BLaER1 (cell line): ENCODE results near the gene MAGI2.

Experiments used
- H3K27ac ChIP-seq: shearing (Covaris generic); formaldehyde crosslinking; 2 replicates; pipeline ENCODE4 v1.8.1; 2022
- H3K27me3 ChIP-seq: shearing (Covaris generic); formaldehyde crosslinking; 2 replicates; pipeline ENCODE4 v1.8.1; 2022
- H3K36me3 ChIP-seq: shearing (Covaris generic); formaldehyde crosslinking; 2 replicates; pipeline ENCODE4 v1.8.1; 2022
- H3K4me1 ChIP-seq: shearing (Covaris generic); formaldehyde crosslinking; 2 replicates; pipeline ENCODE4 v1.8.1; 2022
- H3K4me2 ChIP-seq: shearing (Covaris generic); formaldehyde crosslinking; 2 replicates; pipeline ENCODE4 v1.8.1; 2022
- H3K4me3 ChIP-seq: shearing (Covaris generic); formaldehyde crosslinking; 2 replicates; pipeline ENCODE4 v1.8.1; 2022
- H3K9ac ChIP-seq: shearing (Covaris generic); formaldehyde crosslinking; 2 replicates; pipeline ENCODE4 v1.8.1; 2022
- H3K9me3 ChIP-seq: shearing (Covaris generic); formaldehyde crosslinking; 2 replicates; pipeline ENCODE4 v1.8.1; 2022
- H4K20me1 ChIP-seq: shearing (Covaris generic); formaldehyde crosslinking; 2 replicates; pipeline ENCODE4 v1.8.1; 2022
- Cebpa-rat ChIP-seq: shearing (Covaris generic); IDR thresholded peaks from 2 replicates; pipeline ENCODE4 v1.8.1; 2022

MAGI2 gene

GRCh38 chr7:79212334-79212733 is 241.1 kb downstream of the MAGI2 start:
- Histone ChIP-seq H3K27me3 (no peaks in the 10 kb centered on the region), H3K9ac (no peak overlapping the region), H4K20me1 (no peaks in the 10 kb centered on the region), H3K4me1 (no peaks in the 10 kb centered on the region), H3K27ac (no peak overlapping the region), H3K4me2 (no peak overlapping the region), H3K36me3 (no peaks in the 10 kb centered on the region), H3K9me3 (no peaks in the 10 kb centered on the region), H3K4me3 (no peak overlapping the region)
- no peak for TF ChIP-seq Cebpa-rat

- no peak for TF ChIP-seq Cebpa-rat
- Histone ChIP-seq H3K4me3 (no peak overlapping the region), H3K4me2 (no peak overlapping the region)
Observed at GRCh38 chr7:79211724-79212123, 241.7 kb downstream of the MAGI2 start.

GRCh38 chr7:79199961-79200360 is 253.5 kb downstream of the MAGI2 start:
- no peak overlapping the region for H3K4me3 ChIP-seq
- H3K36me3 ChIP-seq: no peaks in the 10 kb centered on the region
- no peaks in the 10 kb centered on the region for H4K20me1 ChIP-seq
- no peak overlapping the region for H3K27ac ChIP-seq
- no peak overlapping the region for H3K4me2 ChIP-seq
- no peaks in the 10 kb centered on the region for H3K9me3 ChIP-seq
- no peaks in the 10 kb centered on the region for H3K27me3 ChIP-seq
- H3K4me1 ChIP-seq: no peaks in the 10 kb centered on the region
- TF ChIP-seq Cebpa-rat: no peak
- H3K9ac ChIP-seq: no peak overlapping the region

More at GRCh38 chr7:79211724-79212123, 241.7 kb downstream of the MAGI2 start:
- Histone ChIP-seq H3K9me3 (no peaks in the 10 kb centered on the region), H3K27me3 (no peaks in the 10 kb centered on the region), H3K9ac (no peak overlapping the region), H3K27ac (no peak overlapping the region), H3K4me1 (no peaks in the 10 kb centered on the region), H4K20me1 (no peaks in the 10 kb centered on the region), H3K36me3 (no peaks in the 10 kb centered on the region)

- Histone ChIP-seq H3K9me3 (no peaks in the 10 kb centered on the region), H3K4me1 (no peaks in the 10 kb centered on the region), H3K4me2 (no peak overlapping the region), H3K27me3 (no peaks in the 10 kb centered on the region), H3K36me3 (no peaks in the 10 kb centered on the region), H3K27ac (no peak overlapping the region), H4K20me1 (no peaks in the 10 kb centered on the region), H3K9ac (no peak overlapping the region), H3K4me3 (no peak overlapping the region)
- TF ChIP-seq Cebpa-rat: no peak
Observed at GRCh38 chr7:79199266-79199665, 254.2 kb downstream of the MAGI2 start.

- H3K36me3 ChIP-seq: no peaks in the 10 kb centered on the region
- TF ChIP-seq Cebpa-rat: no peak
Observed at GRCh38 chr7:79185605-79186004, 267.9 kb downstream of the MAGI2 start.

GRCh38 chr7:79182283-79182682 is 271.2 kb downstream of the MAGI2 start:
- Histone ChIP-seq H3K27me3 (no peaks in the 10 kb centered on the region), H3K4me3 (no peak overlapping the region), H3K4me1 (no peaks in the 10 kb centered on the region), H3K27ac (no peak overlapping the region), H3K4me2 (no peak overlapping the region), H3K9ac (no peak overlapping the region), H3K36me3 (no peaks in the 10 kb centered on the region), H3K9me3 (no peaks in the 10 kb centered on the region), H4K20me1 (no peaks in the 10 kb centered on the region)
- no peak for TF ChIP-seq Cebpa-rat

More at GRCh38 chr7:79185605-79186004, 267.9 kb downstream of the MAGI2 start:
- Histone ChIP-seq H3K4me1 (no peaks in the 10 kb centered on the region), H3K4me3 (no peak overlapping the region), H3K9me3 (no peaks in the 10 kb centered on the region), H3K27me3 (no peaks in the 10 kb centered on the region), H3K4me2 (no peak overlapping the region), H4K20me1 (no peaks in the 10 kb centered on the region), H3K27ac (no peak overlapping the region), H3K9ac (no peak overlapping the region)

GRCh38 chr7:79180533-79180932 is 272.9 kb downstream of the MAGI2 start:
- no peak for TF ChIP-seq Cebpa-rat

GRCh38 chr7:79176859-79177477 is 276.5 kb downstream of the MAGI2 start:
- H3K36me3 ChIP-seq: no peaks in the 10 kb centered on the region
- H3K4me2 ChIP-seq: no peak overlapping the region

More at GRCh38 chr7:79180533-79180932, 272.9 kb downstream of the MAGI2 start:
- no peaks in the 10 kb centered on the region for H3K36me3 ChIP-seq
- H4K20me1 ChIP-seq: no peaks in the 10 kb centered on the region
- no peaks in the 10 kb centered on the region for H3K27me3 ChIP-seq
- no peak overlapping the region for H3K9ac ChIP-seq
- no peaks in the 10 kb centered on the region for H3K9me3 ChIP-seq
- H3K4me3 ChIP-seq: no peak overlapping the region
- H3K27ac ChIP-seq: no peak overlapping the region
- no peak overlapping the region for H3K4me2 ChIP-seq
- H3K4me1 ChIP-seq: no peaks in the 10 kb centered on the region

GRCh38 chr7:79175374-79175773 is 278.1 kb downstream of the MAGI2 start:
- Histone ChIP-seq H3K4me3 (no peak overlapping the region), H3K4me2 (no peak overlapping the region), H3K9me3 (no peaks in the 10 kb centered on the region), H3K27ac (no peak overlapping the region), H3K4me1 (no peaks in the 10 kb centered on the region), H4K20me1 (no peaks in the 10 kb centered on the region), H3K36me3 (no peaks in the 10 kb centered on the region), H3K27me3 (no peaks in the 10 kb centered on the region), H3K9ac (no peak overlapping the region)
- TF ChIP-seq Cebpa-rat: no peak

More at GRCh38 chr7:79176859-79177477, 276.5 kb downstream of the MAGI2 start:
- no peaks in the 10 kb centered on the region for H3K4me1 ChIP-seq
- H3K9me3 ChIP-seq: no peaks in the 10 kb centered on the region
- no peak overlapping the region for H3K4me3 ChIP-seq
- H3K27ac ChIP-seq: no peak overlapping the region
- H4K20me1 ChIP-seq: no peaks in the 10 kb centered on the region
- no peaks in the 10 kb centered on the region for H3K27me3 ChIP-seq
- no peak for TF ChIP-seq Cebpa-rat
- no peak overlapping the region for H3K9ac ChIP-seq

GRCh38 chr7:79165225-79165624 is 288.2 kb downstream of the MAGI2 start:
- Histone ChIP-seq H3K27me3 (no peaks in the 10 kb centered on the region), H3K4me2 (no peak overlapping the region), H3K4me1 (no peaks in the 10 kb centered on the region), H3K9ac (no peak overlapping the region), H3K27ac (no peak overlapping the region), H3K36me3 (no peaks in the 10 kb centered on the region), H3K9me3 (peaks cover 16% of the 10 kb centered on the region; the same call in 1 of the 2 replicates), H4K20me1 (no peaks in the 10 kb centered on the region), H3K4me3 (no peak overlapping the region)
- TF ChIP-seq Cebpa-rat: no peak
